ENCODE results near the gene KDM6A. TPM values are rescaled to one million over a fixed set of nuclear protein-coding genes. Genes with fewer than 3 reads are reported as not detected.
A peak's percentile ranks its signal among the peaks of the same experiment; 100 is the strongest.
"Not testable (repeated sequence)": the region's sequence is repeated elsewhere in the genome, so short reads cannot be mapped to it uniquely, and the experiment has no call there.

Gene KDM6A
- total RNA-seq, 6 experiments from 2014 or later: 7.1 to 20.9 (median 15.7) TPM

DNA sequence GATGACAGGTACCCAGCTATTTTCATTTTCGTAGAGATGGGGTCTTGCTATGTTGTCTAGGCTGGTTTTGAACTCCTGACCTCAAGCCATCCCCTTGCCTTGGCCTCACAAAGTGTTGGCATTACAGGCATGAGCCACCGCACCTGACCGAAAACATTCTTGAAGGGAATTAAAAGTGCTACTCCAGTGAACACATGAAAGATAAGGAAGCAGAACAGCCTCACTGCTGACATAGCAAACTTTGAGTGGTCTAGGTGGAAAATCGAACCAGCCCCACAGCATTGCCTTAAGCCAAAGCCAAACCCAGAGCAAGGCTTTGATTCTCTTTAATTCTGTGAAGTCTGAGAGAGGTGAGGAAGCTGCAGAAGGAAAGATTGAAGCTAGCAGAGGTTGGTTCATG is 65.1 kb downstream of the KDM6A start:
- ATAC-seq (no peak), DNase-seq (no peak)
- H3K27ac ChIP-seq: no peak overlapping the region
- H3K27me3 ChIP-seq: no peaks in the 10 kb centered on the region
- H3K9me3 ChIP-seq: no peaks in the 10 kb centered on the region
- no peaks in the 10 kb centered on the region for H3K36me3 ChIP-seq
- H3K4me1 ChIP-seq: peaks cover 0 to 8% (median 2%) of the 10 kb centered on the region in 4 donors
- intact Hi-C loops (cut with DNase I): no loop called here
- TF ChIP-seq, protein P1, sequence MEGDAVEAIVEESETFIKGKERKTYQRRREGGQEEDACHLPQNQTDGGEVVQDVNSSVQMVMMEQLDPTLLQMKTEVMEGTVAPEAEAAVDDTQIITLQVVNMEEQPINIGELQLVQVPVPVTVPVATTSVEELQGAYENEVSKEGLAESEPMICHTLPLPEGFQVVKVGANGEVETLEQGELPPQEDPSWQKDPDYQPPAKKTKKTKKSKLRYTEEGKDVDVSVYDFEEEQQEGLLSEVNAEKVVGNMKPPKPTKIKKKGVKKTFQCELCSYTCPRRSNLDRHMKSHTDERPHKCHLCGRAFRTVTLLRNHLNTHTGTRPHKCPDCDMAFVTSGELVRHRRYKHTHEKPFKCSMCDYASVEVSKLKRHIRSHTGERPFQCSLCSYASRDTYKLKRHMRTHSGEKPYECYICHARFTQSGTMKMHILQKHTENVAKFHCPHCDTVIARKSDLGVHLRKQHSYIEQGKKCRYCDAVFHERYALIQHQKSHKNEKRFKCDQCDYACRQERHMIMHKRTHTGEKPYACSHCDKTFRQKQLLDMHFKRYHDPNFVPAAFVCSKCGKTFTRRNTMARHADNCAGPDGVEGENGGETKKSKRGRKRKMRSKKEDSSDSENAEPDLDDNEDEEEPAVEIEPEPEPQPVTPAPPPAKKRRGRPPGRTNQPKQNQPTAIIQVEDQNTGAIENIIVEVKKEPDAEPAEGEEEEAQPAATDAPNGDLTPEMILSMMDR (IDR thresholded peaks at IDR 0.05): no peak
- TF ChIP-seq POLR2A (IDR thresholded peaks at IDR 0.05): no peak
- 90% methylated on average over 4 of the region's 4 CpGs for WGBS (ENCODE audit: insufficient coverage, low coverage, low lambda C conversion rate, missing lambda C conversion rate)
- no peak overlapping the region for H3K4me3 ChIP-seq

DNA sequence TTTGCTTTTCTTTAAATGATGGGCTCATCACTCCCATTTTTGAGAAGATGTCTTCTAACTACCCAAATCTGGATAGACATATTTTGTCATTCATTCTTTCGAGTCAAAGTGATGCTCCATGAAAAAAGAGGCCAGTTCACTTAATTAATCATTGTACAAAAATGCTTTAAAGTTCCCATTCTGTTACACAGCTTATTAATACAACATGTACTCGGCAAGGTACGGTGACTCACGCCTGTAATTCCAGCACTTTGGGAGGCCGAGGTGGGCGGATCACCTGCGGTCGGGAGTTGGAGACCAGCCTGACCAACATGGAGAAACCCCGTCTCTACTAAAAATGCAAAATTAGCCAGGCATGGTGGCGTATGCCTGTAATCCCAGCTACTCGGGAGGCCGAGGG is 67.6 kb downstream of the KDM6A start:
- H3K4me3 ChIP-seq; H3K9me3 ChIP-seq; H3K27ac ChIP-seq; ATAC-seq; H3K36me3 ChIP-seq; H3K4me1 ChIP-seq; intact Hi-C loops (cut with DNase I); H3K27me3 ChIP-seq; DNase-seq: not testable (repeated sequence)
- 91% methylated on average over 12 of the region's 12 CpGs for WGBS (ENCODE audit: insufficient coverage, low coverage, low lambda C conversion rate, missing lambda C conversion rate)

DNA sequence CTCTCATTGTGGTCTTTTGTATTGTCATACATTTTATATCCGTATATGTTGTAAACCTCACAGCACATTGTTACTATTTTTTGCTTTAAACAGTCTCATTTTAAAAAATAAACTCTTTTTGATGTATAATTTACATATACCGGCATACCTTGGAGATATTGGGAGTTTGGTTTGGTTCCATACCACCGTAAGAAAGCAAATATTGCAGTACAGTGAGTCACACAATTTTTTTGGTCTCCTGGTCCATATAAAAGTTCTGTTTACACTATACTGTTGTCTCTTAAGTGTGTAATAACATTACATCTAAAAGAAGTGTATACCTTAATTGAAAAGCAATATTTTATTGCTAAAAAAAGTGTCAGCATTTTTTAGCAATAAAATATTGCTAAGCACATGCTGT is 70.0 kb downstream of the KDM6A start:
- WGBS (ENCODE audit: insufficient coverage, low coverage, low lambda C conversion rate, missing lambda C conversion rate): 66% methylated on average over 3 of the region's 3 CpGs
- no peak overlapping the region for H3K27ac ChIP-seq
- no peak for DNase-seq
- H3K9me3 ChIP-seq: no peaks in the 10 kb centered on the region
- H3K4me3 ChIP-seq: no peak overlapping the region
- TF ChIP-seq, protein P1 (IDR thresholded peaks at IDR 0.05): no peak
- TF ChIP-seq POLR2A (IDR thresholded peaks at IDR 0.05): no peak
- peak in 1 of 4 donors; percentile 26 for ATAC-seq
- intact Hi-C loops (cut with DNase I): no loop called here
- H3K4me1 ChIP-seq: no peaks in the 10 kb centered on the region
- H3K36me3 ChIP-seq: no peaks in the 10 kb centered on the region
- H3K27me3 ChIP-seq: no peaks in the 10 kb centered on the region

DNA sequence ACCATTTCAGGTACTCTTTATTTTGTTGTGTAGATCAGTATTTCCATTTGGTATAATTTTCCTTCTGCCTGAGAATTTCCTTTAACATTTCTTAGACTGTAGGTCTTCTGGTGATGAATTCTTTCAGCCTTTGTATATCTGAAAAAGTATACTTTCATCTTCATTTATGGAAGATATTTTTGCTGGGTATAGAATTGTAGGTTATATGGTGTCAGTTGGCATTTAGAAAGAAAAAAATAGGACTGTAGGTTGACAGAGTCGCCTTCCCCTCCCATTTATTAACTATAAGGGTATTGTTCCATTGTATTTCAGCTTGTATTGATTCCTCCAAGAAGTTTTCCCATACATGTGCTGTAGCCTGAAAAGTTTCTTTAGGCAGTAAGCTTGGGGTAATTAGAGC is 71.9 kb downstream of the KDM6A start:
- WGBS (ENCODE audit: insufficient coverage, low coverage, low lambda C conversion rate, missing lambda C conversion rate): 100% methylated on average over 1 of the region's 1 CpG
- ATAC-seq: no peak

DNA sequence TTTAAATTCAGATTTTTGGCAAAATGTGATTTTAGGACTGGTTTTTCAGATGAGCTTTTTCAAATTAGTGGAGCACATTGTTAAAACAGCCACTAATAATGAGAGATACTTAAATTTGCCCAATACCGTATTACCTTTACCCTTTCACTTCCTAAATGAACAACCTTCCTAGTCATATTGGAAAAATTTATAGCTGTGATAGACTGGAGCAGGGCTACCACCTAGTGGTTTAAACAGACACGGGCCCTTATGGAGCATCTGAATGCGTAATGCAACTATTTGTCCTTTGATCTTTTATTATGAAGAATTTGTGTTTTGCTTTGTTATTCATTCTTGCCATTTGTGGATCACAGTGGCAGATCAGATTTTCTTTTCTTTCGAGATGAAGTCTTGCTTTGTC is 72.7 kb downstream of the KDM6A start:
- H3K4me1 ChIP-seq: peaks cover 0 to 7% (median 2%) of the 10 kb centered on the region in 4 donors
- peak; percentile 68 to 75 (median 68) for ATAC-seq
- intact Hi-C loops (cut with DNase I): no loop called here
- WGBS (ENCODE audit: insufficient coverage, low coverage, low lambda C conversion rate, missing lambda C conversion rate): 69% methylated on average over 4 of the region's 4 CpGs
- no peak overlapping the region for H3K4me3 ChIP-seq
- no peak for TF ChIP-seq POLR2A (IDR thresholded peaks at IDR 0.05)
- TF ChIP-seq, protein P1 (IDR thresholded peaks at IDR 0.05): peak; percentile 45 to 59 (median 50)
- no peaks in the 10 kb centered on the region for H3K36me3 ChIP-seq
- no peaks in the 10 kb centered on the region for H3K27me3 ChIP-seq
- no peak for DNase-seq
- no peaks in the 10 kb centered on the region for H3K9me3 ChIP-seq
- H3K27ac ChIP-seq: no peak overlapping the region

More for the DNA sequence above, 71.9 kb downstream of the KDM6A start:
- Histone ChIP-seq H3K4me1 (no peaks in the 10 kb centered on the region), H3K36me3 (no peaks in the 10 kb centered on the region), H3K9me3 (no peaks in the 10 kb centered on the region), H3K27me3 (no peaks in the 10 kb centered on the region), H3K27ac (no peak overlapping the region), H3K4me3 (no peak overlapping the region)
- DNase-seq: no peak
- intact Hi-C loops (cut with DNase I): no loop called here
- no peak for TF ChIP-seq POLR2A (IDR thresholded peaks at IDR 0.05)
- TF ChIP-seq, protein P1 (IDR thresholded peaks at IDR 0.05): no peak

All from right lobe of liver (tissue), 6 donors.